NCI-H128 (cell line): Measurements from ENCODE around the gene SYNE1.
"Not testable (repeated sequence)": the region's sequence is repeated elsewhere in the genome, so short reads cannot be mapped to it uniquely, and the experiment has no call there.

Experiments
- DNase-seq: peaks from one replicate; lab custom pipeline; 2025; ENCODE audit not compliant: unreplicated experiment; lab: John Stamatoyannopoulos, UW

The SYNE1 gene

GRCh38 chr6:152631376-152631775 is 5.8 kb downstream of the SYNE1 start:
- no peak for DNase-seq

- no peak for DNase-seq
Observed at GRCh38 chr6:152630832-152631231, 6.3 kb downstream of the SYNE1 start.

GRCh38 chr6:152625213-152625612 is 11.9 kb downstream of the SYNE1 start:
- DNase-seq: no peak

- not testable (repeated sequence) for DNase-seq
Observed at GRCh38 chr6:152614776-152615175, 22.4 kb downstream of the SYNE1 start.

GRCh38 chr6:152609125-152609670 is 28.0 kb downstream of the SYNE1 start:
- DNase-seq: no peak

- DNase-seq: no peak
Observed at GRCh38 chr6:152605941-152606340, 31.2 kb downstream of the SYNE1 start.

GRCh38 chr6:152605342-152605741 is 31.8 kb downstream of the SYNE1 start:
- DNase-seq: no peak

GRCh38 chr6:152603911-152604310 is 33.3 kb downstream of the SYNE1 start:
- DNase-seq: no peak

- no peak for DNase-seq
Observed at GRCh38 chr6:152600022-152600421, 37.1 kb downstream of the SYNE1 start.

GRCh38 chr6:152598901-152599537 is 38.1 kb downstream of the SYNE1 start:
- DNase-seq: no peak

GRCh38 chr6:152598421-152598820 is 38.7 kb downstream of the SYNE1 start:
- no peak for DNase-seq

- DNase-seq: no peak
Observed at GRCh38 chr6:152596726-152597125, 40.4 kb downstream of the SYNE1 start.

GRCh38 chr6:152595499-152595898 is 41.7 kb downstream of the SYNE1 start:
- DNase-seq: no peak

GRCh38 chr6:152594701-152595100 is 42.5 kb downstream of the SYNE1 start:
- DNase-seq: no peak

- DNase-seq: no peak
Observed at GRCh38 chr6:152588456-152588855, 48.7 kb downstream of the SYNE1 start.

- no peak for DNase-seq
Observed at GRCh38 chr6:152587473-152587872, 49.7 kb downstream of the SYNE1 start.

GRCh38 chr6:152585236-152585635 is 51.9 kb downstream of the SYNE1 start:
- DNase-seq: no peak

GRCh38 chr6:152583888-152584287 is 53.3 kb downstream of the SYNE1 start:
- DNase-seq: no peak

- no peak for DNase-seq
Observed at GRCh38 chr6:152576525-152576924, 60.6 kb downstream of the SYNE1 start.

GRCh38 chr6:152575621-152576150 is 61.5 kb downstream of the SYNE1 start:
- DNase-seq: no peak

GRCh38 chr6:152575161-152575560 is 62.0 kb downstream of the SYNE1 start:
- no peak for DNase-seq

- DNase-seq: no peak
Observed at GRCh38 chr6:152573762-152574161, 63.4 kb downstream of the SYNE1 start.
